Activated naive CD4-positive, alpha-beta T cell treated with anti-CD3 and anti-CD28 coated beads, Interleukin-2, amount 10 ng/mL, durations not matched to agents 7 days and 5 days (primary cell): ENCODE data around the gene ITPR3.

Source experiments
- CTCF ChIA-PET: fragments of 350-600 bp; sonication (Branson Sonifier 250); formaldehyde crosslinking; loops from one replicate; lab custom pipeline; 2021; ENCODE audit warnings: antibody characterized with exemption; lab: Charles Lee
- DNase-seq: peaks from one replicate; pipeline ENCODE4 v3.0.0-alpha.2; 2020
- H3K27ac Mint-ChIP-seq: one replicate; pipeline ENCODE4 v1.8.0; 2021; ENCODE audit warnings: mild to moderate bottlenecking, moderate library complexity, mixed read lengths
- H3K27me3 Mint-ChIP-seq: one replicate; pipeline ENCODE4 v1.8.0; 2021; ENCODE audit warnings: mild to moderate bottlenecking, mixed read lengths
- H3K36me3 Mint-ChIP-seq: one replicate; pipeline ENCODE4 v1.8.0; 2021; ENCODE audit warnings: mixed read lengths
- H3K4me1 Mint-ChIP-seq: one replicate; pipeline ENCODE4 v1.8.0; 2021; ENCODE audit warnings: mixed read lengths
- H3K4me3 Mint-ChIP-seq: one replicate; pipeline ENCODE4 v1.8.0; 2021; ENCODE audit warnings: mild to moderate bottlenecking, moderate library complexity, mixed read lengths
- H3K9me3 Mint-ChIP-seq: one replicate; pipeline ENCODE4 v1.8.0; 2021; ENCODE audit warnings: mixed read lengths

The ITPR3 gene

DNA sequence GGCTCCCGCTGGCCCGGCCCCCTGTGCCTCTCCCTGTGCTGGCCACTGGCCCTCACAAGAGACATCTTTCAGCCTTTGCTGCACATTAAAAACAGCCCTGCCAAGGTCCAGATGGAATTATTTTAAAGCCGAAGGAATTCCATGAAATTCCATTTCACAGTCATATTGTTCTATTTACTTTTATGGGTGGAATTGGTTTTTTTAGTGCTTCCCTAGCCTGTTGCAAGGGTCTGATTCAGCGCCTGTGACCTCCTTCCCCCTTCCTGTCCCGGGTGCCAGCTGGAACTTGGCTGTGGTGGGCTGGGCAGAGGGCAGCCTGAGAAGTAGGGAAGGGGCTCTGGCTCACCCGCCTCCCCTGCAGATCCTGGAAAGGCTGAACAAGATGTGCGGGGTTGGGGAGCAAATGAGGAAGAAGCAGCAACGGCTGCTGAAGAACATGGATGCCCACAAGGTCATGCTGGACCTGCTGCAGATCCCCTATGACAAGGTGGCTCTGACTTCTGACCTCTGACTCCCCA, 56.1 kb downstream of the ITPR3 start:
- peaks cover under 1% of the 10 kb centered on the region for H3K4me1 Mint-ChIP-seq
- no peak overlapping the region for H3K4me3 Mint-ChIP-seq
- H3K9me3 Mint-ChIP-seq: no peaks in the 10 kb centered on the region
- DNase-seq: no peak
- peaks cover 52% of the 10 kb centered on the region for H3K36me3 Mint-ChIP-seq
- H3K27ac Mint-ChIP-seq: no peak overlapping the region
- H3K27me3 Mint-ChIP-seq: no peaks in the 10 kb centered on the region
- CTCF ChIA-PET: interaction anchor here (0.6 kb wide), 1 partner anchor 45 kb away, joined by 3 read pairs; no protein-coding TSS in a partner anchor

DNA sequence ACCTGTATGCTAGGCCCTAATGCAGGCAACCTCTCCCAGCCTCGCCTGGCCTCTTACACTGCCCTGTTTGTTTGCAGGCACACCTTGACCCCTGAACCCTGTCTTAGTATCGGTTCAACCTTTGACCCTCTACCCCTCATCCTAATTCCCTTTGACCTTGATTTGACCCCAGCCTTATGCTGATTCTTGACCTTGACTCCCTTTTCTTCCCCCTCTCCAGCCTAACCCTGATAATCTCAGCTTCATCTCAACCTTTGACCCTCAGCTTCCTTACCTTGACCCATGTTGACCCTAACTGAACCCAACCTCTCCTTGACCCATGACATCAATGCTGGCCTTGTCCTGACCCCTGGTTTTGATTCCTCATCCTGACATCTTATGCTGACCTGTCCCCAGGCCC, 56.6 kb downstream of the ITPR3 start:
- no peak overlapping the region for H3K27ac Mint-ChIP-seq
- CTCF ChIA-PET: interaction anchor here (0.5 to 0.6 kb wide), 2 partner anchors 46 to 188 kb away, joined by 3 to 5 read pairs; no protein-coding TSS in a partner anchor
- H3K36me3 Mint-ChIP-seq: peaks cover 56% of the 10 kb centered on the region
- H3K4me3 Mint-ChIP-seq: no peak overlapping the region
- no peaks in the 10 kb centered on the region for H3K27me3 Mint-ChIP-seq
- H3K9me3 Mint-ChIP-seq: no peaks in the 10 kb centered on the region
- peaks cover 5% of the 10 kb centered on the region for H3K4me1 Mint-ChIP-seq
- no peak for DNase-seq

DNA sequence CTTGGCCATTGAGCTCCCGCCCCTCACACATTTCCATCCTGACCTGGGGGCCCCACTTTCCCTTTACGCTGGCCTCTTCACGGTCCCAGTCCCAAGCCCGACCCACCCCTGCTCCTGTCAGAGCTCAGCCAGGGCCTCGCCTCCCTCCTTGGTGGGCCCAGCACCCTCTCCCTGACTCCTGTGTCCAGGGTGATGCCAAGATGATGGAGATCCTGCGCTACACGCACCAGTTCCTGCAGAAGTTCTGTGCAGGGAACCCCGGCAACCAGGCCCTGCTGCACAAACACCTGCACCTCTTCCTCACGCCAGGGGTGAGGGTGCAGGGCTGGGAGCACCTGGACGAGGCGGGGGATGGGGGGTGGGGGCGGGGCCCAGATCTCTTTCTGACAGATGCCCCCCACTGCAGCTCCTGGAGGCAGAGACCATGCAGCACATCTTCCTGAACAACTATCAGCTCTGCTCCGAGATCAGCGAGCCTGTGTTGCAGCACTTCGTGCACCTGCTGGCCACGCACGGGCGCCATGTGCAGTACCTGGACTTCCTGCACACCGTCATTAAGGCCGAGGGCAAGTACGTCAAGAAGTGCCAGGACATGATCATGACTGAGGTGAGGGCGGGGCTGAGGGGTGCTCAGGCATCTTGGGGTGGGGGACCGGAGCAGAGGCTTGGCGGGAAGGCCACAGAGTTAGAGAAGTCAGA, 57.3 kb downstream of the ITPR3 start:
- Mint-ChIP-seq H3K27ac (no peak overlapping the region), H3K9me3 (no peaks in the 10 kb centered on the region), H3K27me3 (no peaks in the 10 kb centered on the region), H3K36me3 (peaks cover 57% of the 10 kb centered on the region), H3K4me3 (no peak overlapping the region), H3K4me1 (peaks cover 12% of the 10 kb centered on the region)
- DNase-seq: no peak
- CTCF ChIA-PET: interaction anchor here (0.5 kb wide), 1 partner anchor 188 kb away, joined by 5 read pairs; no protein-coding TSS in a partner anchor

DNA sequence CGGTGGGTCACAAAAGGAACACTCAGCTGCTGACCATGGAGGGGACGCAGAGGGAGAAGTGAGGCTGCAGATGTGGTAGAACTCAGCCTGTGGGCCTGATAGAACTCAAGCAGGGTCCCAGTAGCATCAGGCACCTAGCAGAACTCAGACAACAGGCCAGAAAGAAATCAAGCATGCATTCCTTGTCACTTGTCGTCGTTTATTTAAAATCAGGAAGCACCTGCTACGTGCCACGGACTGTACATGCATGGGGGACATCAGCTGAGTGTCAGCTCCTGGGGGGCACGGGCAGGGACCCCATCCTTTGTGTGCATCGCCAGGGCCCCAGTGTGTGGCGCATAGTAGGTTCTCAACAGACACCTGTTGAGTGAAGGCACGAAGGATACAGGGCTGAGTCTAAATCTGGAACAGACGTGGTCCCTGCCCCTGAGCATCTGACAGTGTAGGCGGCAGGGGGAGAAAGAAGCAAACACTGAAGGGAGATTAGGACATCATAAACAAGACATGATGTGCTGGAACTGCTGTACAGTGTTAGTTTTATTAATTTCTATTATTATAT, 57.9 kb downstream of the ITPR3 start:
- peaks cover 58% of the 10 kb centered on the region for H3K36me3 Mint-ChIP-seq
- CTCF ChIA-PET: no interaction called here
- H3K27ac Mint-ChIP-seq: no peak overlapping the region

DNA sequence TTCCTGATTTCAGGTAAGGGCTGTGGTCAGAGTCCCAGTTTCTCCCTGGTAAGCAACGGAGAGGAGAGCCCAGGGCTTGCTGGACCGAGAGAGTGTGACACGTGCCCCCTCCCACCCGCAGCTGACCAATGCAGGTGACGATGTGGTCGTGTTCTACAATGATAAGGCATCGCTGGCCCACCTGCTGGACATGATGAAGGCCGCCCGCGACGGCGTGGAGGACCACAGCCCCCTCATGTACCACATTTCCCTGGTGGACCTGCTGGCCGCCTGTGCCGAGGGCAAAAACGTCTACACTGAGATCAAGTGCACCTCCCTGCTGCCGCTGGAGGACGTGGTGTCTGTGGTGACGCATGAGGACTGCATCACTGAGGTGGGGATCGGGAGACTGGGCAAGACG, 58.6 kb downstream of the ITPR3 start:
- CTCF ChIA-PET: no interaction called here
- DNase-seq: no peak
- H3K27ac Mint-ChIP-seq: no peak overlapping the region
- peaks cover 59% of the 10 kb centered on the region for H3K36me3 Mint-ChIP-seq
- H3K4me3 Mint-ChIP-seq: no peak overlapping the region
- H3K9me3 Mint-ChIP-seq: no peaks in the 10 kb centered on the region
- no peaks in the 10 kb centered on the region for H3K27me3 Mint-ChIP-seq
- peaks cover 18% of the 10 kb centered on the region for H3K4me1 Mint-ChIP-seq

More for the DNA sequence above, 57.9 kb downstream of the ITPR3 start:
- Mint-ChIP-seq H3K4me3 (no peak overlapping the region), H3K4me1 (peaks cover 18% of the 10 kb centered on the region), H3K27me3 (no peaks in the 10 kb centered on the region), H3K9me3 (no peaks in the 10 kb centered on the region)
- no peak for DNase-seq

DNA sequence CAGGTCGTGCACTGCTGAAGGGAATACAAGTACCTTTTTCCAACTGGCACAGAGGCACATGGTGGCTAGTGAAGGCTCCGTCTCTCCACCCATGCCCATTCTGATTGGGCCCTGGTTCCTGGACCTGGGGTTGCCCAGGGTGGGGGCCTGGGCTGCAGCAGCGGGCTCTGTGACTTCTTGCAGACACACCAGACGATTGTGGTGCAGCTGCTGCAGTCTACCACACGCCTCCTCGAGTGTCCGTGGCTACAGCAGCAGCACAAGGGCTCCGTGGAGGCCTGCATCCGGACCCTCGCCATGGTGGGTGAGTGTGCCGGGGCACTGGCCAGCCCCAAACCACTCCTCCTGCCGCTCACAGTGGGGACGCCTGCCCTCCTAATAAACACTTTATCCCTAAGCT, 61.2 kb downstream of the ITPR3 start:
- Mint-ChIP-seq H3K4me1 (peaks cover 18% of the 10 kb centered on the region), H3K36me3 (peaks cover 63% of the 10 kb centered on the region), H3K9me3 (no peaks in the 10 kb centered on the region), H3K27me3 (no peaks in the 10 kb centered on the region), H3K27ac (no peak overlapping the region), H3K4me3 (no peak overlapping the region)
- CTCF ChIA-PET: interaction anchor here (0.9 kb wide), 1 partner anchor 29 kb away, joined by 3 read pairs; the partner anchor contains the start of gene UQCC2
- no peak for DNase-seq

DNA sequence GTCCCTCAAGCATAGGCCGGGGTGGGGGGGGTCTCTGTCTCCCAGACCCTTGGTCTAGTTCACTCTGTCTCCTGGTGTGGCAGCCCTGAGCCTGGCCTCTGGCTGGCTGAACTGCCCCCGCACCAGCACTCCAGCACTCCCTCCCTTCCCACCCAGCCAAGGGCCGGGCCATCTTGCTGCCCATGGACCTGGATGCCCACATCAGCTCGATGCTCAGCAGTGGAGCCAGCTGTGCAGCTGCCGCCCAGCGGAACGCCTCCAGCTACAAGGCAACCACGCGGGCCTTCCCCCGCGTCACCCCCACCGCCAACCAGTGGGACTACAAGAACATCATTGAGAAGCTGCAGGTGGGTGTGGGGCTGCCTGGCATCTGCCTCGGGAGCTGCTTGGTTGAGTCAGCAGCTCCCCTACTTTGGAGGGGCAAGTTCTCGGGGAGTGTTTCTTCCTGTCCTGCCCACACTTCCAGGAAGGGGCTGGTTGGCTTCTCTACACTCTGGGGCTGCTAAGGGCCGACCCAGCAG, 62.0 kb downstream of the ITPR3 start:
- DNase-seq: peak; percentile 46
- H3K27ac Mint-ChIP-seq: peak overlapping the region; percentile 75
- no peaks in the 10 kb centered on the region for H3K27me3 Mint-ChIP-seq
- no peak overlapping the region for H3K4me3 Mint-ChIP-seq
- H3K36me3 Mint-ChIP-seq: peaks cover 59% of the 10 kb centered on the region
- H3K9me3 Mint-ChIP-seq: no peaks in the 10 kb centered on the region
- CTCF ChIA-PET: interaction anchor here (0.9 to 1.1 kb wide), 3 partner anchors 18 to 97 kb away, joined by 3 to 4 read pairs (median 3); partner anchors contain the start of gene UQCC2
- peaks cover 18% of the 10 kb centered on the region for H3K4me1 Mint-ChIP-seq

DNA sequence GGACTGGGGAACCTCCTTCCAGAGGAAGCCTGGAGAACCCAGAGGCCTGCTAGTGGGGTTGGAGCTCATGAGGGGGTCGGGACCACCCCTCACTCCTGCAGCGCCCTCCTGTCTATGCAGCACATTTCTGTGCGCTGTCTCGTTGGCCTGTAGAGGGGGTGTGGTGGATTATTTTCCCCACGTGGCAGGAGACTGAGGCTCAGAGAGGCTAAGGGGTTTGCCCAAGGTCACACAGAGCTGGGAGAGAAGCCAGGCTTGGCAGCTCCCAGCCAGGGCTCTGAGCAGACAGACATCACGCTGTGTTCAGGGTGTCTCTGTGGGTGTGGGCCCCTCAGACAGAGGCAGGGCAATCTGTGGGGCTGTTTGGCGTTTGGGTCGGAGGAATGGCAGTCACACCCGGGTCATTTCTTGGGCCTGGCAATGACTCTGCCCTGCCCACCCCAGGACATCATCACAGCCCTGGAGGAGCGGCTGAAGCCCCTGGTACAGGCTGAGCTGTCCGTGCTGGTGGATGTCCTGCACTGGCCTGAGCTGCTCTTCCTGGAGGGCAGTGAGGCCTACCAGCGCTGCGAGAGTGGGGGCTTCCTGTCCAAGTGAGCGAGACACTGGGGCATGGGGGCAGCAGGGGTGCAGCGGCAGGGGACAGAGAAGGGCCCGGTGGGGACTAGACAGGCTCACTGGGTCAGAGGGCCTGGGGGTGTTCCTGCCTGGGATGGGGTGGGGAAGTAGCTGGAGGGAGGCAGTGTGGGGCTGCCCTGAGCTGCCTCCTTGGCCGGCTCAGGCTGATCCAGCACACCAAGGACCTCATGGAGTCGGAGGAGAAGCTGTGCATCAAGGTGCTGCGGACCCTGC, 62.7 kb downstream of the ITPR3 start:
- Mint-ChIP-seq H3K9me3 (no peaks in the 10 kb centered on the region), H3K27ac (peak overlapping the region; percentile 75), H3K36me3 (peaks cover 61% of the 10 kb centered on the region), H3K4me1 (peaks cover 18% of the 10 kb centered on the region), H3K4me3 (no peak overlapping the region), H3K27me3 (no peaks in the 10 kb centered on the region)
- no peak for DNase-seq
- CTCF ChIA-PET: interaction anchor here (0.9 to 1.1 kb wide), 2 partner anchors 17 to 98 kb away, joined by 3 to 4 read pairs; no protein-coding TSS in a partner anchor

DNA sequence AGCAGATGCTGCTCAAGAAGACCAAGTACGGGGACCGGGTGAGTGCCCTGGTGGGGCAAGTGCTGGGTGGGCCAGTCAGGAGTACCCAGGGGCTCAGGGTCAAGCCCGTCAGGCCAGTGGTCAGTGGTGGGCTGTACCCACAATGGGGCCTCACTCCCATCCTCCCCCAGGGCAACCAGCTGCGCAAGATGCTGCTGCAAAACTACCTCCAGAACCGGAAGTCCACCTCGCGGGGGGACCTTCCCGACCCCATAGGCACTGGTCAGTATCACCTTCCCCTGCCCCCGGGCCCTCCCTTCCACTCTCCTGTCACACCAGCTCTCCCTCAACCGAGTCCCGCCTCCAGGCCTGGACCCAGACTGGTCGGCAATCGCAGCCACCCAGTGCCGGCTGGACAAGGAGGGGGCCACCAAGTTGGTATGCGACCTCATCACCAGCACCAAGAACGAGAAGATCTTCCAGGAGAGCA, 63.3 kb downstream of the ITPR3 start:
- Mint-ChIP-seq H3K27ac (no peak overlapping the region), H3K27me3 (no peaks in the 10 kb centered on the region), H3K9me3 (no peaks in the 10 kb centered on the region), H3K4me3 (no peak overlapping the region), H3K4me1 (peaks cover 18% of the 10 kb centered on the region), H3K36me3 (peaks cover 62% of the 10 kb centered on the region)
- DNase-seq: no peak
- CTCF ChIA-PET: no interaction called here

DNA sequence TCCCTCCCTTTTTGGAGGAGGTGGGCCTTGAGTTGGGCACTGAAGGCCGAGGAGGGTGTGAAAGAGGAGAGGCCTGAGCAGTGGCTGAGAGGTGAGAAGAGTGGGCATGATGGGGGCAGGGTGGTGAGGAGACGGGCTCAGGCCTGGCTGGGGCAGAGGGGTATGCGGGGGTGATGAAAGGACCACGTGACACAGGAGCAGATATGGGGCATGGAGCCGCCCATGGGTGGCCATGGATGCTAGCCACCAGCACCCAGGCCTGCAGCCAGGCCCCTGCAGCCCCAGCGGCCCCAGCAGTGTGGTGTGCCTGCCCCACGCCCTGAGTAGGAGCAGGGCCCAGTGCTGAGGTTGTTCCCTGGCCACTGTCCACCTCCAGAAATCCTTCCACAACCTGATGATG, 63.9 kb downstream of the ITPR3 start:
- H3K9me3 Mint-ChIP-seq: no peaks in the 10 kb centered on the region

DNA sequence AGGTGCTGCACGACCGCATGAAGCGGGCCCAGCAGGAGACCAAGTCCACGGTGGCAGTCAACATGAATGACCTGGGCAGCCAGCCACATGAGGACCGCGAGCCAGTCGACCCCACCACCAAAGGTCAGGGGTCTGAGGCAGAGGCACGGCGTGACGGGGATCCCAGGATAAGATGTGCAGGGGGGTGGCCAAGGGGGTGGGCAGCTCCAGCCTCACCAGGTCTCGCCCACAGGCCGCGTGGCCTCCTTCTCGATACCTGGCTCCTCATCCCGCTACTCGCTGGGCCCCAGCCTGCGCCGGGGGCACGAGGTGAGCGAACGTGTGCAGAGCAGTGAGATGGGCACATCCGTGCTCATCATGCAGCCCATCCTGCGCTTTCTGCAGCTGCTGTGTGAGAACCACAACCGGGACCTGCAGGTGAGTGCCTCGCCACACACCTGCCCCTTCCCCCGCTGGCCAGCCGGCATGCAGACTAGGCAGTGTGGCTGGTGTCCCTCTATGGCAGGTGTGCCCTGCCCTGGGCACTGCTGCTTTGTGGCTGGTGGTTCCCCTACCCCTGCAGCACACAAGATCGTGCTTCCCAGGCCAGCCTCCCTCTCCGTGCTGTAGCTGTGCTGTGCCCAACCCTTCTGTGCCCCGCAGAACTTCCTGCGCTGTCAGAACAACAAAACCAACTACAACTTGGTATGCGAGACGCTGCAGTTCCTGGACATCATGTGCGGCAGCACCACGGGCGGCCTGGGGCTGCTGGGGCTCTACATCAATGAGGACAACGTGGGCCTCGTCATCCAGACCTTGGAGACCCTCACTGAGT, 64.5 kb downstream of the ITPR3 start:
- Mint-ChIP-seq H3K4me1 (peaks cover 19% of the 10 kb centered on the region), H3K4me3 (no peak overlapping the region), H3K27me3 (no peaks in the 10 kb centered on the region), H3K36me3 (peaks cover 53% of the 10 kb centered on the region), H3K9me3 (no peaks in the 10 kb centered on the region), H3K27ac (peak overlapping the region; percentile 75)
- DNase-seq: no peak
- CTCF ChIA-PET: interaction anchor here (0.7 kb wide), 1 partner anchor 101 kb away, joined by 4 read pairs; no protein-coding TSS in a partner anchor

More for the DNA sequence above, 63.9 kb downstream of the ITPR3 start:
- peaks cover 58% of the 10 kb centered on the region for H3K36me3 Mint-ChIP-seq
- H3K27ac Mint-ChIP-seq: no peak overlapping the region
- H3K4me3 Mint-ChIP-seq: no peak overlapping the region
- DNase-seq: no peak
- peaks cover 18% of the 10 kb centered on the region for H3K4me1 Mint-ChIP-seq
- no peaks in the 10 kb centered on the region for H3K27me3 Mint-ChIP-seq
- CTCF ChIA-PET: no interaction called here

DNA sequence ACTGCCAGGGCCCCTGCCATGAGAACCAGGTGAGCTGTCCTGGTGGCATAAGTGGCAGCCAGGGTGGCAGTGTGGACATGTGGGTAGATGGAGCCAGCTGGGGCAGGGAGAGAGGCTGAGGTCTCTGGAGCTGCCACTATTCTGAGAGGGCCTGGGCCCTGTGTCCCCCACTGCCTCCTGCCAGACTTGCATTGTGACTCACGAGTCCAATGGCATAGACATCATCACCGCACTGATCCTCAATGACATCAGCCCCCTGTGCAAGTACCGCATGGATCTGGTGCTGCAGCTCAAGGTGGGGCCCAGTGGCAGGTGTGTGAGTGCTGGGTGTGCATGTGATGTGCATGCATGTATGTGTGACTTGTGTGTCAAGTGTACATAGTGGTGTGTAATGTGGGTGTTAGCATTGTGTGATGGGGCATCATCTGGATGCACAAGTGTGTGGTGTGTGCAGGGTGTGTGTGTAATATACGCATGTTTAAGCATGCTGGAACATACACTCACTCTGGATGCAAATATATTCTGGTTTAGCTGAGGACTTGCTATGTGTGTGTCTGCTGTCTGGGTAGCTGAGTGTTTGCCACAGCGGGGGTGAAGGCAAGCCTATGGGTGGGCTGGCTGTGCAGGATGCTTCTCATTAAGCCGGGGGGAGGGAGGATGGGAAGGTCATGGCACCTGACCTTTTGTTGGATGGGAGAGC, 65.3 kb downstream of the ITPR3 start:
- H3K36me3 Mint-ChIP-seq: peaks cover 54% of the 10 kb centered on the region
- peak overlapping the region; percentile 60 for H3K27ac Mint-ChIP-seq
- DNase-seq: no peak
- H3K27me3 Mint-ChIP-seq: no peaks in the 10 kb centered on the region
- no peak overlapping the region for H3K4me3 Mint-ChIP-seq
- H3K9me3 Mint-ChIP-seq: no peaks in the 10 kb centered on the region
- CTCF ChIA-PET: interaction anchor here (0.7 to 1.3 kb wide), 2 partner anchors 16 to 101 kb away, joined by 4 read pairs; no protein-coding TSS in a partner anchor
- H3K4me1 Mint-ChIP-seq: peaks cover 25% of the 10 kb centered on the region
